Left forelimb (tissue), 1 donor: Measurements from ENCODE around the gene CADM1.

Experiments used
- DNase-seq: peaks from one replicate; pipeline ENCODE4 v3.0.0-alpha.2; 2018; ENCODE audit warnings: low spot score

Gene CADM1

DNA sequence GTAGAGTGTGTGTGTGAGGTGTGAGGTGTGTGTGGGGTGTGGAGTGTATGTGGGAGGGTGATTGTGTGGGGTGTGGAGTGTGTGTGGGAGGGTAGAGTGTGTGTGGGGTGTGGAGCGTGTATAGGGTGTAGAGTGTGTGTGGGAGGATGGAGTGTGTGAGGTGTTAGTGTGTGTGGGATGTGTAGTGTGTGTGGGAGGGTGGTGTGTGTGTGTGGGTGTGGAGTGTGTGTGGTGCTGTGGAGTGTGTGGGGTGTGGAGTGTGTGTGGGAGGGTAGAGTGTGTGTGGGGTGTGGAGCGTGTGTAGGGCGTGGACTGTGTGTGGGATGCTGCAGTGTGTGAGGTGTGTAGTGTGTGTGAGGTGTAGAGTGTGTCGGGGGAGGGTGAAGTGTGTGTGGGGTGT, 356.1 kb downstream of the CADM1 start:
- DNase-seq, result no peak

DNA sequence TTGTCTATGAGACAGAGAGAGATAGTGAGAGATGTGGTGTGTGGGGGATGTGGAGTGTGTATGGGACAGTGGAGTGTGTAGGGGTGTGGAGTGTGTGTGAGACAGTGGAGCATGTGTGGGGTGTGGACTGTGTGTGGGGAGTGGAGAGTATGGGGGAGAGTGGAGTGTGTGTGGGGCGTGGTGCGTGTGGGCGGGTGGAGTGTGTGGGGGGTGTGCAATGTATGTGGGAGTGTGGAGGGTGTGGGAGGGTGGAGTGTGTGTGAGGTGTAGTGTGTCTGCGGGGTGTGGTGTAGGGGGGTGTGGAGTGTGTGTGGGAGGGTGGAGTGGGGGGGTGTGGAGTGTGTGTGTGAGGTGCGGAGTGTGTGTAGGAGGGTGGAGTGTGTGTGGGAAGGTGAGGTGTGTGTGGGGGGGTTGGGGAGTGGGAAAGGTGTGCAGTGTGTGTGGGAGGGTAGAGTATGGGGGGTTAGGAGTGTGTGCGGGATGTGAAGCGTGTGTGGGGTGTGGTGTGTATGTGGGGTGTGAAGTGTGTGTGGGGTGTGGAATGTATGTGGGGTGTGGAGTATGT, 356.9 kb downstream of the CADM1 start:
- no peak for DNase-seq

- no peak for DNase-seq
Observed at GRCh38 chr11:115146425-115146824, 357.8 kb downstream of the CADM1 start.

- no peak for DNase-seq
Observed at GRCh38 chr11:115145324-115145723, 358.9 kb downstream of the CADM1 start.

DNA sequence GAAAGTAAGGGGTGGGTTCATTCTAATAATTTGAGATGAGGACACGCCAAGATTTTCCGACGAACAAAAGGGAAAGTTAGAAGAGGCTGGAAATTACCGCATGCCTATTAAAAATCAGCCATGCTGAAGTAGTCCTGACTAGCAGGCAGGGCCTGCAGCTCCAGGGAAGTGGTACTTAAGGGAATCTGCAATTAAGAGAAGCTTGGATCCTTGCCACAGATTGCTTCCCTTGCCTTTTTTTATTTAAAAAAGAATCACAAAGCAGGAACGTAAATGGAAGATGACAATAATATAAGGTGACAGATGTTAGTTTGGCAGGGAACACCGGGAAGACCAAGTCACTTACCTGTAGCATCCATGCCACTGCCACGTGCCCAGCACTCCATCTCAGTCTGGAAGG, 359.3 kb downstream of the CADM1 start:
- no peak for DNase-seq

- no peak for DNase-seq
Observed at GRCh38 chr11:115144014-115144413, 360.2 kb downstream of the CADM1 start.

DNA sequence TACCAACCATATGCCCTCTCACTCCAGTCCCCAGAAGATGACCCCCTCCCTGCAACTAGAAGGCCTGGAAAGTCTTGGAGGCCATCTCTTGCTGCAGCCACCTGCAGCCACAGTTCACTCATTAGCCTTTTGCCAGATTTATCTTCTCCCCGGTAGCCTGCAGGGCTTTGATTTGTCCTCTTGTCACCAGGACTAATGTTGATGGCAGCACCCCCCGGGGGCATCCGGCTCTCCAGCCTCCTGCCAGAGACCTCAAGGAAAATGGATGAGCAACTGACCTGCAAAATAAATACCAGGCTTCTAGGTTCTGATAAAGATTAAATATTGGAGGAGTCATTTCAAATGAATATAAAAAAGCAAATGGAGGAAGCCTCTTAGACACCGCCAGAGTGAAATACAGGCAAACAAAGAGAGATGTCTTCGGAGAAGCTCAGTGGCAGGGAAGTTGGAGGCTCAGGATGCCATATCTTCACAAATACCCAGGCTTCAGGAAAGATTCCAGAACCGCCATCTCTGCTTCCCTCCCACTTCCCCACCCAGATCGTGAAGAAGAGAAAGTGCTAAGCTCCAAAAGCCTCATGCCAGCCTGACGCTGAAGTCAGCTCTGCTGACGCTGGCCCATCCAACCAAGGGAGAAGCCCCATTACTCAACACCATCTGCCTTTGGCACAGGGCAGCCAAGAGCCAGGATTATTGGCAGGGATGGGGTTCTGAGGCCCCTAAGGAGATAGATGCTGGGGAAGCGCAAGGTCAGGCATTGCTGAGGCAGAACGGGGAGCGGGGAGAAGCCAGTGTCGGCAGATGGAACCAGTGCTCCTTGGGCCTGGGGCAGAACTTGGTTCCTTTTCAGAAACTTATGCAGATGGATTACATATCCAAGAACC, 362.7 kb downstream of the CADM1 start:
- DNase-seq, result no peak

DNA sequence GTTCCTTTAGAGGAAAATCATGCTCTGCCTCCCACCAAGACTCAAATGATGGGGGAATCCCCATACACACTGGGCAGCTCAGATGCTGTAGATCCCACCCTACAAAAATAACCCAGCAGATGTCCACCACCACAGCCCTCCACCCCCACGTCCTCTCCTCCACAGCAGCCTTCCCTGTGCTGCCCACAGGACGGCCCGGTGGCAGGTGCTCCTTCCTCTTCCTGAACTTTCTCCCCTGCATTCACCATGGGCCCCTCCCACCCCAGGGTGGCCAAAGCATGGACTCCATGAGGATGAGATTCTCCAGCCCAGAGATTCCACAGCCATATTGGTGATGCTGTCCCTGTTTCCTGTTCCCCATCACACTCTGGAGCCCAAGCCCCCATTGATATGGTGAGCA, 368.3 kb downstream of the CADM1 start:
- no peak for DNase-seq

DNA sequence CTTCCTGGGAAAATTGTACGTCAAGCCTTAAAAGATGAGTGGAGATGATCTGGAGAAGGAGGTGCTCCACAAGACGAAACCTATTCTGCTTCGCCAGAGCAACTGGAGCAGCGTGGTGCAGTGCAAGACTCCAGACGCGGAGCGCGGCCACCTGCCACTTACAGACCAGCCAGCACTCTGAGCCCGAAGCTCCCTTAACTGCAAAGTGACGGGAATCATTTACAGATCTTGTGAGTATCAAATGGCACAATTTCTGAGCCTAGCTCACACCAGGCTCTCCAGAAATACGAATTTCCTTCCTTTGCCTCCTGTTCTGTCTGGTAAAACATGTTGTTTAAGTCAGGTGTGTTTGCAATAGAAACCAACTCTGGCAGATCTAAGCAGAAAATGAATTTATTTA, 369.3 kb downstream of the CADM1 start:
- DNase-seq, result no peak

DNA sequence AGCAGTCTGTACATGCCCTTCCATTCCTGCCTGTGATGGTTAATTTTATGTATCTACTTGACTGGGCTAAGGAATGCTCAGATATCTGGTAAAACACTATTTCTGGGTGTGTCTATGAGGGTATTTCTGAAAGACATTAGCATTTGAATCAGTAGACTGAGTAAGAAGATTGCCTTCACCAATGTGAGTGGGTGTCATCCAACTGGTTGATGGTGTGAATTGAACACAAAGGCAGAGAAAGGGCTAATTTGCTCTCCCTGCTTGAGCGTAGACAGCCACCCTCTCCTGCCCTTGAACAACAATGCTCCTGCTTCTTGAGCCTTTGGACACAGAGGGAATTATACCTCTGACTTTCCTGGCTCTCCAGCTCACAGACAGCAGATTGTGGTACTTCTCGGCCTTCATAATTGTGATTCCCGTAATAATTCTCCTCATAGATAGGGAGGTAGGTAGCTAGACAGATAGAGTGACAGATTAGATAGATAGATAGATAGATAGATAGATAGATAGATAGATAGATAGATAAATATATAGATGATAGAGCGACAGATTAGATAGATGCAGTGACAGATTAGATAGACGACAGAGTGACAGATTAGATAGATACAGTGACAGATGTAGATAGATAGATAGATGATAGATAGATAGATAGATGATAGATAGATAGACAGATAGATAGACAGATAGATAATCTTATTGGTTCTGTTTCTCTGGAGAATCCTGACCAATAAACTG, 370.6 kb downstream of the CADM1 start:
- DNase-seq, result no peak

GRCh38 chr11:115132436-115133228, 371.6 kb downstream of the CADM1 start:
- DNase-seq, result no peak

DNA sequence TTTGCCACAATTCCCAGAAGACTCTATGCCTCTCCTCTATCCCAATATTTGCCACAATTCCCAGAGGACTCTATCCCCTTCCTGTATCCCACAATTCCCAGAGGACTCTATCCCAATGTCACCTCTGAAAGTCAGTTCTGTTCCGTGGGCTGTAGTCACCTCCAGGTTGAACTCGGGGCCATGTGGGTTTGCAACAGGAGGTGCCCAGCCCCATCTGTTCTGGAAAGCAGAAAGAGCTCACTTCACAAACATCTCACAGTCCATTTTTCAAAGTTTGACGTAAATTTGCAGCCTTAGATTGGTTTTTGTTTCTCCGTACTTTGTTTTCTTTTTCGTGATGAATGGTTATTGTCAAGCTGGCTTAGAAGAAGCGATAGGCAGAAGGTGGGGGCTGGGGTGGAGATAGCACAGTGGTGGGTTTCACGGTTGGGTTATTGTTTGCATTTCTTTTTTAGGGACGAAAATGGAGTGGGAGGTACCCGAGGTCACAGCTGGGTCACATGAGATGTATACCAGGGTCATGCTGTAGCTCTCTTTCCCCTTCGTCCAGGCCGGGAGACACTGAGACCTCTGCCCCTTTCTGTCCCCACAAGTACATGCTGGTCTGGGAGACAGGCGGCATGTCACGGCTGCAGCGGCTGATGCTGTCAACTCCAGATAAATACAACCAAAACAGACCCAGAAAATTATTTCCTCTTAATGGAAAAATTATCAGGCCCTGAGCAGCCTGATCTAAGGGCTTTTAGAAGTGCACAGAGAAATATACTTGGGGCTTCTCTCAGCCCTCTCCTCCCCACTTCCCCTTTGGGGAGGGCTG, 374.5 kb downstream of the CADM1 start:
- no peak for DNase-seq

DNA sequence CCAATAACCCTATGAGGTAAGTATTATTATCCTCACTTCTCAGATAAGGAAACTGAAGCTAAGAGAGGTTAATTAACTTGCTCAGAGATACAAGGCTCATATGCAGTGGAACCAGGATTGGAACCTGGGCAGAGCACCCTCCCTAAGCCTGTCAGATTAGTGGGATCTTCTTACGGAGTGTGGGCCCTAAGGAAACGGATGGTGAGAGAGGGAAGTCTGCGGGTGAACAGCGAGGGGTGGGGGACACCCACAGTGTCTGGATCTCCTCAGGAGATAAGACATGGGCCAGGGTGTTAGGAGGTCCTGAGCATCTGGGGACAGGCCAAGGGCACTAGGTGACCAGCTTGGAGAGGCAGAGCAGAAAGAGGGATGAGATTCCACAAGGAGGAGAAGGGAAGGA, 376.0 kb downstream of the CADM1 start:
- no peak for DNase-seq

GRCh38 chr11:115127790-115128189, 376.4 kb downstream of the CADM1 start:
- no peak for DNase-seq

GRCh38 chr11:115126515-115127208, 377.6 kb downstream of the CADM1 start:
- DNase-seq, result no peak

DNA sequence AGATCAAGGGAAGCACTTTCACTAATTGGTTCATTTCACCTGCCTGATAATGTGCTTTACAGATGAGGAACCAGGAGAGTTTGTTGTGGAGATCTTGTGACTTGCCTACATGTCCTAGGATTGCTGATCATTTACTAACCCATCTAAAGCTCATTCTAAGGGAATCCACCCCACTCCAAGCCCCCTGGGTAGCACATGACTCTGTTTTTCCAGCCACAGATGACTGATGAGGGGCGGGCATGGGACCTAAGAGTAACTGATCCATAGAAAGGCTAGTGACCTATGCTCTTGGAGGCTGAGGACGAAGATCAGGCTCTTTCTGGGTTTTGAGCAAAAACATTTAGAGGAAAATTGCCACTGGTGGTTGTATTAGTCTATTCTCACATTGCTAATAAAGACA, 378.1 kb downstream of the CADM1 start:
- DNase-seq, result no peak

DNA sequence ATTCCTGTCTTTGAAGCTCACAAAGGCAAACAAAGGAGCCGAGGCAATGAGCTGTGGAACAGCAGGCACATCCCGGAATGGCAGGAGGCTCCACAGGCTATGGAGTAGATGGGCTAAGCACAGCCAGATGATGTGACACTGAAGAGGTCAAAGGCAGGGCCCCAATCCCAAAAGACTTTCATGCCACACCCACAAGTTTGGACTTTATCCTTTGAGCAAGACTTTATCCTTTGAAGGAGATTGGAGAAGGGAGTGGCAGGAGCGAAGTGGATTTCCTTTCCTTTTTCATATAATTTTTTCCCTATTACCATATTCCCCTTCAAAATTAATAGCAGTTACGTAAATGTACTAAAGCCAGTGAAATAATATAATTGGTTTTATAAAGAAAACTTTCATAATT, 379.4 kb downstream of the CADM1 start:
- DNase-seq, result no peak

GRCh38 chr11:115123641-115124040, 380.6 kb downstream of the CADM1 start:
- DNase-seq, result no peak

DNA sequence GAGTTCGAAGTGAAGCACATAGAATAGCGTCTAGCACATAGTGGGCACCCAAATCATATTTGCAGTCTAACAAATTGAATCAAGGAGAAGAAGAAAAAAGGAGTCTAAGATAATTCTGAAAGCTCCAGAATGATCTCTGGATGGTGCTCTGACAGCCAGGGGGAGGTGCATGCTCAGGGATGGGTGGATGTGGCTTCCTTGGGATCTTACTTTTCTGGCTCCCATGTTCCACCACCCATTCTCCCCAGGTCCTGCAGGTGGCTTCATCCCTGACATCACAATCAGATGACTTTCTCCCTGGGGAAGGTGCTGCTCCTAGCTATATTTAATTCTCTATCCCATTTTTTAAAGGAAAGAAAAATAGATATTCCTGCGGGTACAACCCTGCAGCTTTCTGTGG, 381.9 kb downstream of the CADM1 start:
- no peak for DNase-seq
